HCT116 (cell line): Measurements from ENCODE around the gene MEG3. TPM values are rescaled to one million over a fixed set of nuclear protein-coding genes. Genes with fewer than 3 reads are reported as not detected.

ENCODE experiments used
- ATAC-seq: fragments of 200-7000 bp; cut with Tn5 transposase; 2 replicates; pipeline ENCODE4 v1.9.1; 2020; ENCODE audit warnings: mild to moderate bottlenecking, moderate library complexity
- BruUV-seq: library from RNA; stranded (reverse); fragments of 400-500 nt; replicated peaks from 2 replicates; lab custom pipeline; 2021; lab: Mats Ljungman, UMichigan
- CTCF ChIA-PET: fragments of 300-600 bp; sonication (Branson Sonifier 250); formaldehyde crosslinking; loops from one replicate; lab custom pipeline; 2021; ENCODE audit warnings: antibody characterized with exemption; lab: Charles Lee
- POLR2A ChIA-PET: fragments of 300-600, 350-600 bp; sonication (Branson Sonifier 250); formaldehyde crosslinking; loops from one replicate; lab custom pipeline; 2021; ENCODE audit warnings: antibody characterized with exemption; lab: Charles Lee
- RAD21 ChIA-PET, 2 experiments: fragments of 300-600 bp; sonication (Branson Sonifier 250); formaldehyde crosslinking; loops; one replicate each; lab custom pipeline; 2023; ENCODE audit warnings: low total read pairs in 2 of 2; ENCODE audit not compliant: uncharacterized antibody in 2 of 2, unreplicated experiment in 2 of 2, low non-redundant PET in 1 of 2; lab: Charles Lee
- DNase-seq: peaks from one replicate; pipeline ENCODE4 v3.0.0-alpha.2; 2010; ENCODE audit warnings: low read depth, low spot score
- H2AFZ ChIP-seq: fragments of 200-600 bp; shearing (Covaris generic), sonication (generic); 2 replicates; pipeline ENCODE4 v1.6.1; 2017; ENCODE audit warnings: low read depth, mixed run types, mixed read lengths, antibody characterized with exemption, low read length; ENCODE audit not compliant: poor library complexity, severe bottlenecking
- H3K27ac ChIP-seq: 2 replicates; pipeline ENCODE4 v1.5.1; 2012; ENCODE audit warnings: low read depth, low read length
- H3K27me3 ChIP-seq: fragments of 200-600 bp; sonication (generic); 2 replicates; pipeline ENCODE4 v1.6.1; 2016; ENCODE audit warnings: mixed run types, low read length, mixed read lengths; ENCODE audit not compliant: insufficient read depth
- H3K36me3 ChIP-seq, 2 experiments: fragments of 200-500 bp in 1 of 2; fragments of 200-600 bp in 1 of 2; sonication (Bioruptor generic) in 1 of 2; sonication (generic) in 1 of 2; 2 replicates each; pipeline versions ENCODE4 v1.5.1 to v1.6.1; 2014 to 2016; ENCODE audit warnings: low read length in 2 of 2, inconsistent platforms in 1 of 2, mixed read lengths in 1 of 2, mixed run types in 1 of 2; ENCODE audit not compliant: insufficient read depth in 2 of 2, control insufficient read depth in 1 of 2
- H3K4me1 ChIP-seq, 2 experiments: fragments of 200-600 bp in 1 of 2; sonication (generic) in 1 of 2; 2 replicates each; pipeline versions ENCODE4 v1.5.1 to v1.6.1; 2012 to 2017; ENCODE audit warnings: low read length in 2 of 2, inconsistent platforms in 1 of 2, mild to moderate bottlenecking in 1 of 2, mixed read lengths in 1 of 2, mixed run types in 1 of 2, moderate library complexity in 1 of 2; ENCODE audit not compliant: insufficient read depth in 2 of 2, control insufficient read depth in 1 of 2
- H3K4me2 ChIP-seq: fragments of 200-600 bp; sonication (generic); 2 replicates; pipeline ENCODE4 v1.6.1; 2017; ENCODE audit warnings: mixed run types, low read length, mixed read lengths
- H3K4me3 ChIP-seq, 2 experiments: fragments of 200-600 bp in 1 of 2; sonication (generic) in 1 of 2; replicated peaks in 1 of 2; 2 replicates each; pipeline ENCODE4 v1.5.1; 2011 to 2016; ENCODE audit warnings: low read length in 2 of 2, control low read depth in 1 of 2, low read depth in 1 of 2, mild to moderate bottlenecking in 1 of 2, mixed read lengths in 1 of 2, mixed run types in 1 of 2
- H3K79me2 ChIP-seq: fragments of 200-600 bp; sonication (generic); 2 replicates; pipeline ENCODE4 v1.6.1; 2017; ENCODE audit warnings: mild to moderate bottlenecking, mixed run types, low read length, moderate library complexity, mixed read lengths; ENCODE audit not compliant: insufficient read depth
- H3K9ac ChIP-seq: fragments of 200-600 bp; sonication (generic); 2 replicates; pipeline ENCODE4 v1.6.1; 2016; ENCODE audit warnings: low read length, mixed read lengths
- H3K9me2 ChIP-seq: fragments of 200-600 bp; sonication (generic), shearing (Covaris generic); 2 replicates; pipeline ENCODE4 v1.6.1; 2017; ENCODE audit warnings: mixed run types, mild to moderate bottlenecking, moderate library complexity; ENCODE audit not compliant: insufficient read depth
- H3K9me3 ChIP-seq, 2 experiments: fragments of 200-500 bp in 1 of 2; fragments of 200-600 bp in 1 of 2; sonication (Bioruptor generic) in 1 of 2; sonication (generic) in 1 of 2; 2 replicates each; pipeline ENCODE4 v1.6.1; 2014 to 2017; ENCODE audit warnings: low read length in 2 of 2, mixed read lengths in 2 of 2, inconsistent platforms in 1 of 2, low read depth in 1 of 2, mild to moderate bottlenecking in 1 of 2, mixed run types in 1 of 2, moderate library complexity in 1 of 2; ENCODE audit not compliant: control insufficient read depth in 1 of 2, insufficient read depth in 1 of 2
- H4K20me1 ChIP-seq: fragments of 200-600 bp; sonication (generic), shearing (Covaris generic); 2 replicates; pipeline ENCODE4 v1.6.1; 2017; ENCODE audit warnings: mixed run types, mild to moderate bottlenecking, moderate library complexity; ENCODE audit not compliant: insufficient read depth
- CEBPB ChIP-seq: IDR thresholded peaks from 2 replicates; pipeline ENCODE4 v1.6.1; 2012; ENCODE audit warnings: low read depth
- RAD21 ChIP-seq: IDR thresholded peaks from 2 replicates; pipeline ENCODE4 v1.6.1; 2012; ENCODE audit warnings: low read depth, mild to moderate bottlenecking
- TCF7L2 ChIP-seq: IDR thresholded peaks from 2 replicates; pipeline ENCODE4 v1.7.0; 2011; ENCODE audit warnings: borderline replicate concordance, inconsistent platforms; ENCODE audit not compliant: insufficient read depth, insufficient read length; ENCODE audit errors: extremely low read depth
- YY1 ChIP-seq: IDR thresholded peaks from 2 replicates; pipeline ENCODE4 v1.6.1; 2011; ENCODE audit warnings: low read length, low read depth, moderate library complexity, mild to moderate bottlenecking; ENCODE audit not compliant: insufficient replicate concordance; ENCODE audit errors: extremely low read depth
- ZFX ChIP-seq: fragments of 450-650 bp; IDR thresholded peaks from 2 replicates; pipeline ENCODE4 v1.6.1; 2017
- ZNF274 ChIP-seq: fragments of 200-500 bp; sonication (Bioruptor generic); IDR thresholded peaks from 2 replicates; pipeline ENCODE4 v1.6.1; 2014; ENCODE audit warnings: mild to moderate bottlenecking, low read depth, low read length, inconsistent platforms
- intact Hi-C: fragments of 100-400 bp; cut with micrococcal nuclease; formaldehyde crosslinking; loops from 2 replicates; pipeline ENCODE4 v1.10.0; 2022
- total RNA-seq: library from RNA; stranded (reverse); gene quantifications from one replicate; pipeline ENCODE4 v1.2.1, GENCODE V29; 2021; ENCODE audit not compliant: unreplicated experiment
- TF ChIP-seq, protein P1 (sequence below): IDR thresholded peaks from 2 replicates; pipeline ENCODE4 v1.6.1; 2012; ENCODE audit warnings: low read depth
- TF ChIP-seq, protein P2 (sequence below), 3 experiments: fragments of 200-600 bp in 1 of 3; sonication (generic) in 1 of 3; IDR thresholded peaks in 2 of 3; conservative IDR thresholded peaks in 1 of 3; 2 replicates each; pipeline ENCODE4 v1.5.1; 2012 to 2017; ENCODE audit warnings: low read depth in 2 of 3, low read length in 2 of 3, antibody characterized with exemption in 1 of 3, borderline replicate concordance in 1 of 3, control low read depth in 1 of 3, mild to moderate bottlenecking in 1 of 3, mixed read lengths in 1 of 3, mixed run types in 1 of 3, moderate library complexity in 1 of 3; ENCODE audit not compliant: insufficient read depth in 1 of 3
- TF ChIP-seq, protein P3 (sequence below): IDR thresholded peaks from 2 replicates; pipeline ENCODE4 v1.6.1; 2012
- TF ChIP-seq, protein P4 (sequence below): IDR thresholded peaks from 2 replicates; pipeline ENCODE4 v1.6.1; 2012

Gene MEG3
- total RNA-seq, 1 experiment from 2014 or later = 2.5 TPM

DNA sequence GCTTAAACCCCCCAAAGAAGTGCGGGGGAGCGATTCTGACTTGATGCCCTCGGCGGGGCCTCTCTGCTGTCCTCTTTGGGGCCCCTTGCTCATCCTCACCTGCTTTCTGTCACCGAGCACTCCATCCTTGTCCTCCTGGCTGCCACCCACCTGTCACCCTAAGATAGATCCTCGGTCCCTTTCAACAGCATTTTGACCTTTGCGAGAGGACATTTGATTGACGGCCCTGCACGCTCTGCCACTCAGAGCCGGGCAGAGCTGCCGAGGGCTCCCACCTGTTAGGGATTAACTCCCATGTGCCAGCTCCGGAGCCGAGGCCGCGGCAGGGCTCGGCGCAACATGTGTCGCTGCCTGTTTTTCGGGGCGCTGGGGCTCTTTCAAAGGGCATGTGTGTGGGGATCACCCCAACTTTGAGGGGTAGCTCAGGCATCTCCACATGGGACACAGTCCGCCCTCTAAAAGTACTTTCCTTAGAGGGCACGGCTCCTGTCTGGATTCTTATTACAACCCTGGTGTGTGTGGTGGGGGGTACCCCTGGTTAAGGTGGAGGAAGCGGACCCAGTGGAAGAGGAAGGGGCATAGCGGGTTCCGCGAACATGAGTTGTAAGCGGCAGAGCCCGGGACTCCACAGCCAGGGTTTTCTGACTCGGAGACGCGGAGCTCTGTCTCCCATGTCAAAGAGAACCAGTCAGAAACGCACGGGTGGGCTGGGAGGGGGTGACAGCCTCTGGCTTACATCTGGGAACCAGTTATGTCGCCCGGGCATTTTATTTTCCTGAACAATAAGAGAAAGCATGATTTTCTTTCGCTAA lies 811 bp upstream of the MEG3 start:
- H3K4me3 ChIP-seq = no peak overlapping the region
- RAD21 ChIA-PET = no interaction called here
- no peak overlapping the region for H3K27ac ChIP-seq
- no peaks in the 10 kb centered on the region; a peak in 1 of 4 replicates for H3K9me3 ChIP-seq
- intact Hi-C loops = no loop called here
- H3K9me2 ChIP-seq = no peaks in the 10 kb centered on the region
- TF ChIP-seq ZFX = no peak
- H3K9ac ChIP-seq = no peak overlapping the region
- POLR2A ChIA-PET = no interaction called here
- no peaks in the 10 kb centered on the region for H3K27me3 ChIP-seq
- H4K20me1 ChIP-seq = no peaks in the 10 kb centered on the region
- no peak for ATAC-seq
- no peak overlapping the region for H3K4me2 ChIP-seq
- no TSS peak for BruUV-seq
- no peaks in the 10 kb centered on the region for H3K79me2 ChIP-seq
- no peaks in the 10 kb centered on the region for H3K36me3 ChIP-seq
- H3K4me1 ChIP-seq = no peaks in the 10 kb centered on the region
- CTCF ChIA-PET = no interaction called here
- DNase-seq = no peak
- no peak overlapping the region for H2AFZ ChIP-seq

DNA sequence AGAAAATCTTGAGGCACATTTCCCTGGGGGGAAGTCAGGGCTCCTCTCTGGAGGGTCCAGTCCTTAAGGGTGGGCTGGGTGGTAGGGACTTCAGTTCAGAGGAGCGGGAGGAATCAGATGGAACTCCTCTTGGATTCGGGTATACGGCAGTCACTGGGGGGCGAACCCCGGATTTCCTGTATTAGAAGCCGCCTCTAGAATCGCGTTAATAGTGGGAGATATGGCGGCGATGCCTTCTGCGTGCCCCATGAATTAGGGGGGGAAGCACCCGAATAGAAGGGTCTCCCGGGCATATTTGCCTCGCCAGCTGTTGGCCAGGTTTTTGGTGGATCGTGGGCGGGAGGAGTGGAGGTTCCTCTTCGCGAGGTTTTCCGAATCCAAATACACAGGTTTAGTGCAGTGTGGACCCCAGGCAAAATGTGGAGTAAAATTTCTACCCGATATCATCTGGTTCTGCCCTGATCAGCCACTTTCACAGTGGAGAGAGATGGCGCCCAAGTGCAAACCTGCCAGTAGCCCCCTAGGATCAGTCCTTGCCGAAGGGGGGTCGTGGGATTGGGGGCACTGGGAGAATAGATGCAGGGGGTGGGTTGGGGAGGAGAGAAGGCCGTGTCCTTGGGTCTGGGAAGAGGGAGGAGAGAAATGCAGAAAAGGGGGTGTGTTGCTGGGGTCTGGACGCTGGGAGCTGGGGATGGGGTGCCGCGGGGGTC lies 628 bp downstream of the MEG3 start:
- ATAC-seq = no peak
- H3K27me3 ChIP-seq = no peaks in the 10 kb centered on the region
- H3K9me3 ChIP-seq = no peaks in the 10 kb centered on the region; a peak in 1 of 4 replicates
- no peak overlapping the region for H3K27ac ChIP-seq
- no TSS peak for BruUV-seq
- intact Hi-C loops = no loop called here
- H4K20me1 ChIP-seq = no peaks in the 10 kb centered on the region
- H3K9me2 ChIP-seq = no peaks in the 10 kb centered on the region
- RAD21 ChIA-PET = no interaction called here
- H3K4me2 ChIP-seq = no peak overlapping the region
- no peaks in the 10 kb centered on the region for H3K4me1 ChIP-seq
- H2AFZ ChIP-seq = no peak overlapping the region
- no peak overlapping the region for H3K4me3 ChIP-seq
- H3K36me3 ChIP-seq = no peaks in the 10 kb centered on the region
- no peak for DNase-seq
- CTCF ChIA-PET = no interaction called here
- no peaks in the 10 kb centered on the region for H3K79me2 ChIP-seq
- no peak overlapping the region for H3K9ac ChIP-seq
- POLR2A ChIA-PET = no interaction called here
- no peak for TF ChIP-seq YY1
- TF ChIP-seq, protein P1, sequence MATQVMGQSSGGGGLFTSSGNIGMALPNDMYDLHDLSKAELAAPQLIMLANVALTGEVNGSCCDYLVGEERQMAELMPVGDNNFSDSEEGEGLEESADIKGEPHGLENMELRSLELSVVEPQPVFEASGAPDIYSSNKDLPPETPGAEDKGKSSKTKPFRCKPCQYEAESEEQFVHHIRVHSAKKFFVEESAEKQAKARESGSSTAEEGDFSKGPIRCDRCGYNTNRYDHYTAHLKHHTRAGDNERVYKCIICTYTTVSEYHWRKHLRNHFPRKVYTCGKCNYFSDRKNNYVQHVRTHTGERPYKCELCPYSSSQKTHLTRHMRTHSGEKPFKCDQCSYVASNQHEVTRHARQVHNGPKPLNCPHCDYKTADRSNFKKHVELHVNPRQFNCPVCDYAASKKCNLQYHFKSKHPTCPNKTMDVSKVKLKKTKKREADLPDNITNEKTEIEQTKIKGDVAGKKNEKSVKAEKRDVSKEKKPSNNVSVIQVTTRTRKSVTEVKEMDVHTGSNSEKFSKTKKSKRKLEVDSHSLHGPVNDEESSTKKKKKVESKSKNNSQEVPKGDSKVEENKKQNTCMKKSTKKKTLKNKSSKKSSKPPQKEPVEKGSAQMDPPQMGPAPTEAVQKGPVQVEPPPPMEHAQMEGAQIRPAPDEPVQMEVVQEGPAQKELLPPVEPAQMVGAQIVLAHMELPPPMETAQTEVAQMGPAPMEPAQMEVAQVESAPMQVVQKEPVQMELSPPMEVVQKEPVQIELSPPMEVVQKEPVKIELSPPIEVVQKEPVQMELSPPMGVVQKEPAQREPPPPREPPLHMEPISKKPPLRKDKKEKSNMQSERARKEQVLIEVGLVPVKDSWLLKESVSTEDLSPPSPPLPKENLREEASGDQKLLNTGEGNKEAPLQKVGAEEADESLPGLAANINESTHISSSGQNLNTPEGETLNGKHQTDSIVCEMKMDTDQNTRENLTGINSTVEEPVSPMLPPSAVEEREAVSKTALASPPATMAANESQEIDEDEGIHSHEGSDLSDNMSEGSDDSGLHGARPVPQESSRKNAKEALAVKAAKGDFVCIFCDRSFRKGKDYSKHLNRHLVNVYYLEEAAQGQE = no peak
- TF ChIP-seq TCF7L2 = no peak
- TF ChIP-seq, protein P2, sequence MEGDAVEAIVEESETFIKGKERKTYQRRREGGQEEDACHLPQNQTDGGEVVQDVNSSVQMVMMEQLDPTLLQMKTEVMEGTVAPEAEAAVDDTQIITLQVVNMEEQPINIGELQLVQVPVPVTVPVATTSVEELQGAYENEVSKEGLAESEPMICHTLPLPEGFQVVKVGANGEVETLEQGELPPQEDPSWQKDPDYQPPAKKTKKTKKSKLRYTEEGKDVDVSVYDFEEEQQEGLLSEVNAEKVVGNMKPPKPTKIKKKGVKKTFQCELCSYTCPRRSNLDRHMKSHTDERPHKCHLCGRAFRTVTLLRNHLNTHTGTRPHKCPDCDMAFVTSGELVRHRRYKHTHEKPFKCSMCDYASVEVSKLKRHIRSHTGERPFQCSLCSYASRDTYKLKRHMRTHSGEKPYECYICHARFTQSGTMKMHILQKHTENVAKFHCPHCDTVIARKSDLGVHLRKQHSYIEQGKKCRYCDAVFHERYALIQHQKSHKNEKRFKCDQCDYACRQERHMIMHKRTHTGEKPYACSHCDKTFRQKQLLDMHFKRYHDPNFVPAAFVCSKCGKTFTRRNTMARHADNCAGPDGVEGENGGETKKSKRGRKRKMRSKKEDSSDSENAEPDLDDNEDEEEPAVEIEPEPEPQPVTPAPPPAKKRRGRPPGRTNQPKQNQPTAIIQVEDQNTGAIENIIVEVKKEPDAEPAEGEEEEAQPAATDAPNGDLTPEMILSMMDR (IDR thresholded peaks at IDR 0.05 in 2 of 3, conservative IDR thresholded peaks at IDR 0.05 in 1 of 3; ENCODE audit: borderline replicate concordance in 1 of 3, insufficient read depth in 1 of 3, low read depth in 2 of 3, low read length in 2 of 3) = no peak
- TF ChIP-seq, protein P3, sequence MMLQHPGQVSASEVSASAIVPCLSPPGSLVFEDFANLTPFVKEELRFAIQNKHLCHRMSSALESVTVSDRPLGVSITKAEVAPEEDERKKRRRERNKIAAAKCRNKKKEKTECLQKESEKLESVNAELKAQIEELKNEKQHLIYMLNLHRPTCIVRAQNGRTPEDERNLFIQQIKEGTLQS = no peak
- TF ChIP-seq CEBPB = no peak
- TF ChIP-seq, protein P4, sequence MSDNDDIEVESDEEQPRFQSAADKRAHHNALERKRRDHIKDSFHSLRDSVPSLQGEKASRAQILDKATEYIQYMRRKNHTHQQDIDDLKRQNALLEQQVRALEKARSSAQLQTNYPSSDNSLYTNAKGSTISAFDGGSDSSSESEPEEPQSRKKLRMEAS = no peak
- no peak for TF ChIP-seq RAD21
- TF ChIP-seq ZNF274 = no peak
